Fibroblast of lung (primary cell): ENCODE results near the gene ITPR2. TPM values are rescaled to one million over a fixed set of nuclear protein-coding genes. Genes with fewer than 3 reads are reported as not detected.

Source experiments
- DNase-seq, 2 donors: peaks; one replicate each; pipeline versions ENCODE4 v3.0.0 to v3.0.0-alpha.2; 2010; ENCODE audit warnings: low read depth in 2 of 2
- H2AFZ ChIP-seq: 2 replicates; pipeline ENCODE4 v1.5.1; 2012; ENCODE audit warnings: low read length, control low read depth, inconsistent platforms
- H3K27ac ChIP-seq: 2 replicates; pipeline ENCODE4 v1.5.1; 2011; ENCODE audit warnings: low read length, control low read depth; ENCODE audit not compliant: insufficient read depth
- H3K27me3 ChIP-seq: 2 replicates; pipeline ENCODE4 v1.5.1; 2011; ENCODE audit warnings: mild to moderate bottlenecking, low read length; ENCODE audit not compliant: control insufficient read depth, insufficient read depth
- H3K36me3 ChIP-seq: 2 replicates; pipeline ENCODE4 v1.5.1; 2011; ENCODE audit warnings: low read length; ENCODE audit not compliant: control insufficient read depth, insufficient read depth
- H3K4me1 ChIP-seq: 2 replicates; pipeline ENCODE4 v1.5.1; 2011; ENCODE audit warnings: low read length; ENCODE audit not compliant: control insufficient read depth, insufficient read depth; ENCODE audit errors: extremely low read depth
- H3K4me2 ChIP-seq: 2 replicates; pipeline ENCODE4 v1.5.1; 2011; ENCODE audit warnings: low read length, control low read depth; ENCODE audit not compliant: insufficient read depth; ENCODE audit errors: extremely low read depth
- H3K4me3 ChIP-seq, 4 experiments: fragments of 200-600 bp in 1 of 4; sonication (generic) in 1 of 4; replicated peaks in 1 of 4; 2 replicates each; pipeline ENCODE4 v1.5.1; 2011 to 2016; ENCODE audit warnings: low read length in 4 of 4, low read depth in 3 of 4, mild to moderate bottlenecking in 3 of 4, control low read depth in 2 of 4, inconsistent platforms in 1 of 4, mixed read lengths in 1 of 4; ENCODE audit not compliant: insufficient read depth in 1 of 4; ENCODE audit errors: control extremely low read depth in 1 of 4
- H3K79me2 ChIP-seq: 2 replicates; pipeline ENCODE4 v1.5.1; 2012; ENCODE audit warnings: mild to moderate bottlenecking, low read length, inconsistent platforms; ENCODE audit not compliant: control insufficient read depth, insufficient read depth
- H3K9ac ChIP-seq: 2 replicates; pipeline ENCODE4 v1.5.1; 2011; ENCODE audit warnings: mild to moderate bottlenecking, low read length, control low read depth; ENCODE audit not compliant: insufficient read depth
- H3K9me3 ChIP-seq: 2 replicates; pipeline ENCODE4 v1.5.1; 2012; ENCODE audit warnings: low read depth, low read length; ENCODE audit not compliant: control insufficient read depth, insufficient read depth
- H4K20me1 ChIP-seq: 2 replicates; pipeline ENCODE4 v1.5.1; 2011; ENCODE audit warnings: low read length; ENCODE audit not compliant: control insufficient read depth, insufficient read depth; ENCODE audit errors: extremely low read depth
- EZH2 ChIP-seq: IDR thresholded peaks from 2 replicates; pipeline ENCODE4 v1.5.1; 2012; ENCODE audit warnings: low read length, control low read depth, mild to moderate bottlenecking; ENCODE audit errors: missing control alignments
- polyA plus RNA-seq, 2 donors: library from polyadenylated mRNA; depleted of rRNA in 1 of 2; stranded (reverse) in 1 of 2; unstranded in 1 of 2; fragments of >200 nt; gene quantifications; 2 replicates each; pipeline ENCODE4 v1.2.1, GENCODE V29; 2011 to 2012; ENCODE audit warnings: missing spikeins in 1 of 2
- total RNA-seq: library from RNA; depleted of rRNA; stranded (reverse); fragments of >200 nt; gene quantifications from 2 replicates; pipeline ENCODE4 v1.2.1, GENCODE V29; 2014
- TF ChIP-seq, protein P1 (sequence below), 2 donors: IDR thresholded peaks in 1 of 2; conservative IDR thresholded peaks in 1 of 2; 1 replicate in 1 of 2; 2 replicates in 1 of 2; pipeline ENCODE4 v1.5.1; 2011 to 2012; ENCODE audit warnings: low read length in 2 of 2, control low read depth in 1 of 2, inconsistent platforms in 1 of 2, low read depth in 1 of 2, mild to moderate bottlenecking in 1 of 2

Gene ITPR2
- total and polyA plus RNA-seq, 2 donors (not counting 1 experiment from before 2014, with no cell fraction given): 5.1 to 24.6 TPM

DNA sequence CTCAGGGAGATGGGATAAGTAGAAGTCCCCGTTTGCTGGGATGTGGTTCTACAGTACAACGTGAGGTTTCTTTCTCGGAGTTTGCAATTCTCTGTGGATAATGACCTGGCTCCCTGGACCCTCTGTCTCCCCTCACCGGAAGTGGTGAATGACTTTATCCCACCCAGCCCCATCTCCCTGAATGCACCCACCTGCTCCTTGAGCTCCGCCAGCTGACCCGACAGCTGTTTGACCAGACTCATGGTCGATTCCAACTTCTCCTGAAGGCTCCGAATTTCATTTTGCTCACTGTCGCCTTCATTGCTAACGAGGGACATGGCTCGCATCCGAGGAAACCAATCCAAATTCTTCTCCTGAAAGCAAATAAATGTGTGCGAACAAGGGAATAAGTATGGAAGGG, 493.0 kb downstream of the ITPR2 start:
- Histone ChIP-seq H3K27me3 (no peaks in the 10 kb centered on the region), H2AFZ (no peak overlapping the region), H3K79me2 (no peaks in the 10 kb centered on the region), H3K9ac (no peak overlapping the region), H3K4me3 (no peak overlapping the region), H3K4me2 (no peak overlapping the region), H3K36me3 (no peaks in the 10 kb centered on the region), H3K4me1 (peaks cover 2% of the 10 kb centered on the region), H3K9me3 (no peaks in the 10 kb centered on the region), H3K27ac (no peak overlapping the region), H4K20me1 (no peaks in the 10 kb centered on the region)
- no peak for DNase-seq
- no peak for TF ChIP-seq EZH2
- TF ChIP-seq, protein P1, sequence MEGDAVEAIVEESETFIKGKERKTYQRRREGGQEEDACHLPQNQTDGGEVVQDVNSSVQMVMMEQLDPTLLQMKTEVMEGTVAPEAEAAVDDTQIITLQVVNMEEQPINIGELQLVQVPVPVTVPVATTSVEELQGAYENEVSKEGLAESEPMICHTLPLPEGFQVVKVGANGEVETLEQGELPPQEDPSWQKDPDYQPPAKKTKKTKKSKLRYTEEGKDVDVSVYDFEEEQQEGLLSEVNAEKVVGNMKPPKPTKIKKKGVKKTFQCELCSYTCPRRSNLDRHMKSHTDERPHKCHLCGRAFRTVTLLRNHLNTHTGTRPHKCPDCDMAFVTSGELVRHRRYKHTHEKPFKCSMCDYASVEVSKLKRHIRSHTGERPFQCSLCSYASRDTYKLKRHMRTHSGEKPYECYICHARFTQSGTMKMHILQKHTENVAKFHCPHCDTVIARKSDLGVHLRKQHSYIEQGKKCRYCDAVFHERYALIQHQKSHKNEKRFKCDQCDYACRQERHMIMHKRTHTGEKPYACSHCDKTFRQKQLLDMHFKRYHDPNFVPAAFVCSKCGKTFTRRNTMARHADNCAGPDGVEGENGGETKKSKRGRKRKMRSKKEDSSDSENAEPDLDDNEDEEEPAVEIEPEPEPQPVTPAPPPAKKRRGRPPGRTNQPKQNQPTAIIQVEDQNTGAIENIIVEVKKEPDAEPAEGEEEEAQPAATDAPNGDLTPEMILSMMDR (conservative IDR thresholded peaks at IDR 0.05 in 1 of 2, IDR thresholded peaks at IDR 0.05 in 1 of 2; ENCODE audit: low read depth in 1 of 2, low read length in 2 of 2): no peak

DNA sequence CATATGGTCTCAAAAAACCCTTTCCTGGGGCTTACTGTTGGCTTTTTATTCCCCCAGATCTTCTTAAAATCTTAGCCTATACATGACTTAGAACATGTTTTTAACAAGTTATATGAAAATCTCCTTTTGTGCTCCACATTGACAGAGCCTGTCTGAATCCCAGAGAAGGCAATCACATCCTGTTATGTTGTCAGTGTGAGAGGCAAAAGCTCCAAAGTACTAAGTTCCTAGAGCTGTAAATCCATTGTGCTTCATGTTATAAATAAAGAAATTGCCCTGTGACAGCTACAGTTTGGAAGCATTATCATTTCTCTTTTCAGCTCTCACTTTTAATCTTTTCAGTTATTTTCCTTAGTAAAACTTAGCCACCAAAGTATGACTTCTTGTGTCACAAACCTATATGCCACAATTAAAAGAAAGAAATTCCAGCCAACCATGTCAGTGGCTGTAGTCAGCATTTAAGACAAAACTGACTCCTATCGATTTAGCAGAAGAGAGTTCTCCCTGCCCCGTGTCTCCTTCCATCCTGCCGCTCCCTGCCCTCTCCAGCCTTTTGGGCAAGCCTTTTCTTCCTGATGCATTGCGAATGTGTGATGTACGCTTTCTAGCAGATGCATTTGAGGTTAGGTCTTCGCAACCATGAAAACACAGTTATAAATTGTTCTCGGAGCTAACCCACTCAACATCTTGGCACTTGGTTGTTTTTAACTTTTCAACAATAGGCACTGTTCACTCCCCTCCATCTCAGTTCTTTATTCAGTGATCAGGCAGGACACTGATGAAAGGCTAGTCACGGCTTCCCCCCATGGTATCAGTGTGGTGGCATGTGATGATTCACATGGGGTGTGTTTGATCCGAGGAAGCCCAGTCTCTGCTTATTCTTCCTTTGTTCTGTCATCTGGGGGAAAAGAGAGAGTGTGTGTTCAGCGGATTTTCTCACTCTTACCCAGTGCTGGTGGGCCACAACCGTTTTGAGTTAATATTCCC, 494.1 kb downstream of the ITPR2 start:
- peak; percentile 20 to 84 for DNase-seq
- H3K9me3 ChIP-seq: no peaks in the 10 kb centered on the region
- no peak overlapping the region for H3K4me2 ChIP-seq
- H3K4me1 ChIP-seq: peaks cover 2% of the 10 kb centered on the region
- H3K9ac ChIP-seq: no peak overlapping the region
- no peaks in the 10 kb centered on the region for H4K20me1 ChIP-seq
- H2AFZ ChIP-seq: peak overlapping the region; percentile 12
- H3K27me3 ChIP-seq: no peaks in the 10 kb centered on the region
- no peak overlapping the region for H3K4me3 ChIP-seq
- TF ChIP-seq, protein P1 (conservative IDR thresholded peaks at IDR 0.05 in 1 of 2, IDR thresholded peaks at IDR 0.05 in 1 of 2; ENCODE audit: low read depth in 1 of 2, low read length in 2 of 2): no peak
- TF ChIP-seq EZH2: no peak
- no peaks in the 10 kb centered on the region for H3K36me3 ChIP-seq
- H3K79me2 ChIP-seq: no peaks in the 10 kb centered on the region
- no peak overlapping the region for H3K27ac ChIP-seq

DNA sequence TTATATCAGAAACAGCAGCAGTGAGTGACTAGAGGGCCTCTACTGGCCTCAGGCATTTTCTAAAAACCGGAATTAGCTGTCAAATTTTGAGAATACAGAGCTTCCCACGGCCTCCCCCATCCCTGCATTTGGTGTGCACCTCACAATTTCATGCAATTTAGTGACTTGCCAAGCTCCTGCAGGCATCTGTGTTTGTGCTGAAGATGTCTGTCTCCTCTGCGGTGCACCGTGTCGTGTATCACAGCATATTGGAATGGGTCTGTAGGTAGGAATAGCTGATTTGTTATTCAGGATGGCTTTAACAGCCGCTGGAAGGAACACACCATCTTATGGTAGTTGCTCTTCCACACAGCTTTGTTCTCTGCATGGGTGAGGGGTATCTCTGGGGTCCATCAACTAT, 497.3 kb downstream of the ITPR2 start:
- Histone ChIP-seq H3K9me3 (no peaks in the 10 kb centered on the region), H3K36me3 (no peaks in the 10 kb centered on the region), H3K27ac (no peak overlapping the region), H3K4me3 (no peak overlapping the region), H3K79me2 (no peaks in the 10 kb centered on the region), H2AFZ (no peak overlapping the region), H3K4me2 (no peak overlapping the region), H4K20me1 (no peaks in the 10 kb centered on the region), H3K4me1 (peaks cover 2% of the 10 kb centered on the region), H3K27me3 (no peaks in the 10 kb centered on the region), H3K9ac (no peak overlapping the region)
- no peak for DNase-seq
- TF ChIP-seq, protein P1 (conservative IDR thresholded peaks at IDR 0.05 in 1 of 2, IDR thresholded peaks at IDR 0.05 in 1 of 2; ENCODE audit: low read depth in 1 of 2, low read length in 2 of 2): no peak
- no peak for TF ChIP-seq EZH2
